Cortex of kidney (tissue), 1 donor: Measurements from ENCODE around the gene COPS6.

ENCODE experiments used
- DNase-seq: peaks from one replicate; lab custom pipeline; 2025; lab: John Stamatoyannopoulos, UW

The COPS6 gene

DNA sequence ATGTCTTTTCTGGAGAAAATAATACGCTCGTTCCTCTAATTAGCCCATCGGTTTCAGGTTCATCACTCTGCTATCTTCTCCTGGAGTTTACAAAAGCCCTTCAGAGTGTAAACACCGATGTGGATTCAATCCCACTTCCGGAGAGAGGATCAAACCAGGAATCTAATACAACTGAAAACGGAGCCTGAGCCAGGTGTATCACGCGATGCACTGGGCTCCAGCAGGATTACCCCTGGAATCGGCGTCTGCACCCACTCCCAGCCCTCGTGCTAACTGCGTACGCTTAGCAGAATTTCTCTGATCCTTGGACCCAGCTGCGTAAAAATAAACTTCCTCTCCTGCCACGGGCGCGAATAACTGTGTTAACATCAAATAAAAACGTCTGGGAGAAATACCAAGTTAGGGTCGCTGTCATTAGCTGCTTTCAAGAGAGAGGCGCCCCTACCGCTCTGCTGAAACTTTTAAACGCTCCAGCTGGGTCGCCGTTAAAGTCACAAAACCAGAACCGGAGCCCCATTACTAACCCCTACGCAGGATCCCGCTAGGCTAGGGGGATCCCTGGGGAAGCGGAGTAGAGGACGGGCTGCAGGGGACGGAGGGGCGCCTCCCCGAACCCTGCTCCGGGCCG lies 7.7 kb upstream of the COPS6 start:
- no peak for DNase-seq

DNA sequence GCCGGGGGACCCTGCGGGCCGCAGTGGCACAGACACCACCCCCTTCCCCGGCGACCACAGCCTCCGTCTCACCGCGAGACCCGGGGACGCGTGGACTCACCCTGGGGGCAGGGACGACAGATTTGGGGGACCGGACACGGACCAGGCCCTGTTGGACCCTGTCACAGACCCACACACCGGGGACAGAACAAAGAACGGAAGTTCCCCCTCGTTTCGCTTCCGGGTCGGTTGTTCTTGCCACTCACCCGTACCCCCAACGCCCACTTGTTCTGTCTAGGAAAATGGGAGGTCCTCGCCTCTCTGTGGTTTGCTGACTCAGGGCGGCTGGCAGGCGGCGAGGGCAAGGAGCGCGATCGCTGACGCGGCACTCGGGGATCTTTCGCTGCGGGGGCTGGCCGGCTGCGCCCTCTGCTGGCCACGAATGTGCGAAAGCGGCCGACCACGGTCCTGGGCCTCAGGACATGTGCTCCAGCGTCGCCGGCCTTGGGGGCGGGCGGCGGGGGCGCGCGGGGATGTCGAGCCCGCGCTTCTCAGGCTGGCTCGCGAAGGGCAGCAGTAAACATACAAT lies 7.2 kb upstream of the COPS6 start, which contains the start of gene ZNF3:
Gene ZNF3 (minus strand): TSS at position 189 of the 568 bp plus-strand sequence. CDS start 4,366 bp downstream, outside the sequence.
- DNase-seq = peak; percentile 40

DNA sequence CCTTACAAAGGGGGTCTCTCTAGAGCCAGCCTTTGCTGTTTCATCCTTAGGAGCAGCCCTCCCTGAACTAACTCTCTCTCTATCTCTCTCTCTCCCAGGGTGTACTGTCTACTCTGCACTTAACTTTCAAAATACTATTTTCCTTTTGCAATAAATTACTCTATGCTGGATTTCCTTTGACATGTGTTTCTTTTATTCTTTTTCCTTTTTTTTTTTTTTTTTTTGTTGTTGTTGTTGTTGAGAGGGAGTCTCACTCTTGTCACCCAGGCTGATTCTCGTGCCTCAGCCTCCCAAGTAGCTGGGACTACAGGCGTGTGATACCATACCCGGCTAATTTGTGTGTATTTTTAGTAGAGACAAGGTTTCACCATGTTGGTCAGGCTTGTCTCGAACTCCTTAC lies 5.8 kb upstream of the COPS6 start:
- no peak for DNase-seq

DNA sequence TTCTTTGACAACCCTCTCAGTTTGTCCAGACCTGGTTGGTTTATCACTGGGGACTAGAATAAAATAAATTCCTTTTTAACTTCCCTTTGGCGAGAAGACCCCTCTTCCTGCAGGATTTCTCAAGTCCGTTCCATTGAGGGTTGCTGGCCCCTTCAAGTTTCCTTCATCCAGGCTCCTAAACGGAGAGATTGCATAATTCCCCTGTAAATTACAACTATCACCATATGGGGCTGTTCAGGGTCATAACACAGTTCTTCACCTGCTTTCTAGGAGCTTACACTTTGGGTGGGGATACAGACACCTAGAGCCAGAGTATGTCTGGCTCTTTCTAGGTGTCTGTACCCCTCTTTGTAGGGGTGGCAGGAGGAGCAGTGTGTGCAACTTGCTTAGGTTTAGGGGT lies 3.3 kb upstream of the COPS6 start:
- DNase-seq = no peak

GRCh38 chr7:100087055-100087750 lies 1.6 kb upstream of the COPS6 start:
- DNase-seq = no peak

DNA sequence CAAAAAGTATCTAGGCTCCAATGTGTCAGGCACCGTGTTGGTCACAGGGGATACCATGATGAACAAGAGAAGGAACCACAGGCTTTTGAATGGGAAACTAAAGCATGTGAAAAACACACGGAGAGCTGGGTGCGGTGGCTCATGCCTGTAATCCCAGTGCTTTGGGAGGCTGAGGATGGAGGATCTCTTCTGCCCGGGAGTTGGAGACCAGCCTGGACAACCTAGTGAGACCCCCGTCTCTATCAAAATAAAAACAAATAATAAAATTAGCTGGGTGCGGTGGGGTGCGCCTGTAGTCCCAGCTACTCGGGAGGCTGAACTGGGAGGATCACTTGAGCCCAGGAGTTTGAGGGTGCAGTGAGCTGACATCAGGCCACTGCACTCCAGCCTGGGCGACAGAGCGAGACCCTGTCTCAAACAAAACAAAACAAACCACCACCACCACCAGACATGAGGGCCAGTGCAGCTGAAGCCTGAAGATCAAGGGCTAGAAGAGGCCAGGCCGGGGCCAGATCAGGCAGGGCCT lies 611 bp upstream of the COPS6 start:
- DNase-seq = no peak

DNA sequence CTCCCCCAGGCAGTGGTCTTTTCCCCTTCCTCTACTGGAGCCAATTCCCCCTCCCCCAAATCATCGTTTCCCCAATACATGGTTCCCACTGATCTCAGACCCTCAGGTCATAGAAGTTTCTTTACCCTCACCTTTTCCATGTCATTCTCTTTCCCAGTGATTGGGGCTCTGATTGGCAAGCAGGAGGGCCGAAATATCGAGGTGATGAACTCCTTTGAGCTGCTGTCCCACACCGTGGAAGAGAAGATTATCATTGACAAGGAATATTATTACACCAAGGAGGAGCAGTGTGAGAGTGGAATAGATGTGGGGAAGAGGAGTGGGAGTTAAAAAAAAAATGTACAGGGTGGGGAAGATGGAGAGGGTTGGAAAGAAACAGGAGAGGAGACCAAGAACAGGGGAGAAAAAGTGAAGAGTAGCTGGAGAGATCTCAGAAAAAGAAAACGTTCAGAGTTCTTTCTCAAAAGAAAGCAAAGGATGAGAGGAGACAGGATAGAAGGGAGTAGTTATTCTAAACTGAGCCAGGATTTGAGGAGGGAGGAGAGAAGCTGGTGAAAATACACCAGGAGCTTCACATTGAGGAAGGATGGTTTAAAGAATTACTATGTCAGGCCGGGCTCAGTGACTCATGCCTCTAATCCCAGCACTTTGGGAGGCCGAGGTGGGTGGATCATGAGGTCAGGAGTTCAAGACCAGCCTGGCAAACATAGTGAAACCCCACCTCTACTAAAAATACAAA lies 858 bp downstream of the COPS6 start:
- DNase-seq = no peak

DNA sequence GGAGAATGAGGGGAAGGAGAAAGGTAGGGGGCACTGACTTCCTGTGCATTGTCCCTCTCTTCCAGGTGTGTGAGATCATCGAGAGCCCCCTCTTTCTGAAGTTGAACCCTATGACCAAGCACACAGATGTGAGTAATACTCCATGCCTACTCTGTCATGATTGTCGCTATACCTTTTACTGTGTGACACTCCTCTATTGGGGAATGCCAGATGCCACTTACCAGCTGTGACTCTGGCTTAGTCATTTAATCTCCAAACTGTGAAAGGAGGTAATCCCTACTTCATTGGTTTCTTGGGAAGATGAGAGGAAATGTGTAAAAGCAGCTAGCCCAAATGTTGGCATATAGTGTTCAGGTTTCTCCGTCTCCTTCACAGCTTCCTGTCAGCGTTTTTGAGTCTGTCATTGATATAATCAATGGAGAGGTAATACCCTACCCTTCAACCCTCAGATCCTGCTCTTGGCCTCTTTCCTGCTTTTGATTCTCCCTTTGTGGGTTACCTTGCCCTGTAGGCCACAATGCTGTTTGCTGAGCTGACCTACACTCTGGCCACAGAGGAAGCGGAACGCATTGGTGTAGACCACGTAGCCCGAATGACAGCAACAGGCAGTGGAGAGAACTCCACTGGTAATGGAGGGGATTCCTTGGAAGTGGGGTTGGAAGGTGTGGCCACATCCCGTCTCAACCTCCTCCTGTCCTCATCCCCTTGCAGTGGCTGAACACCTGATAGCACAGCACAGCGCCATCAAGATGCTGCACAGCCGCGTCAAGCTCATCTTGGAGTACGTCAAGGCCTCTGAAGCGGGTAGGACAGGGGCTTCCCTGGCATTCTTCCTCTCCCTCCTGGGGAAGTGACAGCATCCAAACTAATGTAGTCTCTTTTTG lies 2.0 kb downstream of the COPS6 start:
- no peak for DNase-seq

- no peak for DNase-seq
Observed at GRCh38 chr7:100091411-100092181, 2.8 kb downstream of the COPS6 start.

DNA sequence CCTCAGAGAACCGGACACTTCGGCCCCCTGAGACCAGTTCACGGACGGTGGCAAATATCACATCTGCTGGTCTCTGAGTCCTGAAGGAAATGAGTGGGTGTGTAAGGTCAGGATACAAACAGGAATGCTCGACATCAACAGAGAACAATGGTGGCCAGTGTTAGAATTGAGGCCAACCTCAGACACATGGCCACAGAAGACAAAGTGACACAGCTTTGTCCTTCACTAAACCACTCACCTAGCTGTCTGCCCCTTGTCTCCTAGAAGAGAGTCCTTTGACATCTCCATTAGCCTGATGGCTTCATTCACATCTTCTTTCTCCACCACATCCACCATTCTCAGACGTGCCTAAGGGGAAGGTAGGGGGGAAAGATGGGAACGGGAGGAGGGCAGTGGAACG lies 4.3 kb downstream of the COPS6 start:
- no peak for DNase-seq

DNA sequence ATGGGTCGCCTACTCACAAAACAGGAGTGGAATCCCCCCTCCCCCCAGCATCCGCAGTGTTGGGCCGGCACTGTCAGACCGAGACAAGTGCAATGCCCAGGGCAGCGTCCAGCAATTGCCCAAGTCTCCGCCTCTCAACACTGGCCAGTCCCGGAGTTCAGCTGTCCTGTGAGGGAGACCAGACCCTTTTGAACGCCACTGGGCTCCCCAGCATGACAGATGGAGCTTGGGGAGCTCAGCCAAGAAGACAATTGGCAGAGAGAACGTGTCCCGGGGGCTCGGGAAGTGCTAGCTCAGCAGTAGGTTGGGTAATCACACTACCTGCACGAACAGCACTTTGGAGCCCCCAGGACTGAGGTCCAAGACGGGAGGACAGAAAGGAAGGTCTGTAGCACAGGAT lies 4.7 kb downstream of the COPS6 start:
- no peak for DNase-seq

DNA sequence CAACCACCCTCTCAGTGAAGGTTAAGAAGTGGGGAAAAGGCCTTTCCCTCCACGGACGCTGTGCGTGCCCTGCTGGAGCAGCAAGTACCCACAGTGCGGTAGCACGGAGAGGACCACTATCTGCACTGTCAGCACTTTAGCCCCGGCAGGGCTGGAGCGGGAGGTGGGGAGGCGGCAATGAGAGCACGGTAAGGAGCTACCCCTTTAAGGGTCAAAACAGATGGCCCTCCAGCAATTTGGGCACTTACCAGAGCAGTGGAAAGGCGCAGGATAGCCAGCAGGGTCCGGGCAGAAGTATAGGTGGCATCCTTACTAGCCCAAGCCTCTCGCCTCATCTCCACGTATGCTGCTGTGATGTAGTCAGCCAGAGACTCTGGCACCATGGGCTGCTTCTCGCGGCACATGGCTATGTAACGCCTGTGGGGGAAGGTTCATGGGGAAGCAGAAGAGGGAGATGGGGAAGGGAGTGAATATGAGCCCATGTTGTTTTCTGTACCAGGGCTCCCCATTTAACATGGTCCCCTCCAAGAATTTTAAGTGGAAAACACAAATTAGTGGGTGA lies 5.2 kb downstream of the COPS6 start:
- DNase-seq = no peak

GRCh38 chr7:100095289-100095688 lies 6.5 kb downstream of the COPS6 start:
- no peak for DNase-seq

DNA sequence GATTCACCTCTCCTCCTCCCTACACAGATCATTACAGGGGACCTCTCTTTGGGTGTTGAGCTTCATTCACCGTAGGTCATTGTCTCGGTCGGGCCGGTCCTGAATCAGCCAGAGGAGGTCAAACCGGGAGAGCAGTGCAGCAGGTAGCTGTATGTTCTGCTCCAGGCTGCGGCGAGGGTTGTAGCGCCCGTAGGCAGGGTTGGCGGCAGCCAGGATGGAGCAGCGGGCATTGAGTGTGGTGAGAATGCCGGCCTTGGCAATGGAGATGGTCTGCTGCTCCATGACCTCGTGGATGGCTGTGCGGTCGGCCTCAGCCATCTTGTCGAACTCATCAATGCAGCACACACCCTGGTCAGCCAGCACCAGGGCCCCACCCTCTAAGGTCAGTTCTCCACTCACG lies 6.9 kb downstream of the COPS6 start:
- no peak for DNase-seq

GRCh38 chr7:100098913-100099312 lies 10.1 kb downstream of the COPS6 start:
- no peak for DNase-seq

DNA sequence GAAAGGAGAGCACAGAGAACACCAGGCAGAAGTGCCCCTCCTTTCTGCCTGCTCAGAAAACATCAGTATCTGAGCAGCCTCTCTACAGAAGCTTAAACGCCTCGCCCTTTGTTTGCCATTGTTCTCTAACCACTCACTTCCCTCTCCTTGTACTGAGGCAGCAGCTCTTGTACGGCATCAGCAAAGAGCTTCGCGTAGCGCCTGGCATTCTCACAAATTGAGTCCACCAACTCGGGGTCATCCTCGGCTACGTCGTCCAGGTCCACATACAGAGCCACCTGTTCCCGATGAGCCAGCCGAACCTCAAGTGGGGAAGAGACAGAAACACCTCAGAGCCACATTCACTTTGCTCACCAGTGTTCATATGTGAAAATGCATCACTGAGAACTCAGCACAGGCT lies 10.7 kb downstream of the COPS6 start:
- no peak for DNase-seq

DNA sequence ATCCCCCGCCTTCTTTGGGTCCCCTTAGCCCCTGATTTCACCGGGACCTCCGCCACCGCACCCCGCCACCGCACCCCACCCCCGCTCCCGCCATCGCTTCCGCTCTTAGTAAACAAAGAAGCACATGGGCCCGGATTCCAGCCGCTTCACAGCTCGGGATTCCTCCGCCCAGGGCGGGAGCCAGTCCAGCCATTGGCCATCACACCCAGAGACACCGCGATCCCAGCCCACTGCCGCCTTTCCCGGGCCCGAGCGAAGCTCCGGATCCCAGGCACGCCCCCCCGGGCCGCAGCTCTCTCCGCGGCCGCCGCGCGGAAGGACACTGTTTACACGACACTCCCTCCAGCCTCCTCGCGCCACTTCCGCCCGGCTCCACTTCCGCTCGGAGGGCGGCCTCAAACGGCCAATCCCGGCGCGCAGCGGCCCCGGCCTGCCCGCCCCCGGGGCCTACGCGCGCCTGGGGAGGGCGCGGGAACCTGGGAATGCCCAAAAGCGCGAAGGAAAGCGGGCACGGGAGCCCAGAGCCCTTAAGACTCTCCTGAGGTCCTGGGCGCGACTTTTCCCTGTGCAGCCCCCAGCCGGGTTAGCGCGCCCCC lies 11.7 kb downstream of the COPS6 start:
- peak; percentile 33 for DNase-seq

- peak; percentile 82 for DNase-seq
Observed at GRCh38 chr7:100101016-100101862, 12.5 kb downstream of the COPS6 start, which contains the start of the genes AP4M1 and MCM7. Gene AP4M1, plus strand, starts transcription at chr7:100101643. Its CDS starts 72 bp downstream, at chr7:100101715. Gene MCM7, minus strand, starts transcription at chr7:100101397. Its CDS starts 103 bp downstream, at chr7:100101294.
